Mononuclear cell (primary cell): ENCODE data around the gene AP1G2. TPM values are rescaled to one million over a fixed set of nuclear protein-coding genes. Genes with fewer than 3 reads are reported as not detected.
"Not testable (repeated sequence)": the region's sequence is repeated elsewhere in the genome, so short reads cannot be mapped to it uniquely, and the experiment has no call there.

ENCODE experiments used
- H3K27me3 ChIP-seq: 2 replicates; pipeline ENCODE4 v1.6.0; 2011; ENCODE audit warnings: low read length, control low read depth; ENCODE audit not compliant: insufficient read depth
- H3K4me1 ChIP-seq: 2 replicates; pipeline ENCODE4 v1.5.1; 2011; ENCODE audit warnings: mild to moderate bottlenecking, low read length, control low read depth; ENCODE audit not compliant: insufficient read depth
- H3K4me3 ChIP-seq: 2 replicates; pipeline ENCODE4 v1.5.1; 2011; ENCODE audit warnings: mild to moderate bottlenecking, low read length, moderate library complexity
- H3K9me3 ChIP-seq: 2 replicates; pipeline ENCODE4 v1.5.1; 2011; ENCODE audit warnings: low read depth, mild to moderate bottlenecking, control low read depth, low read length
- total RNA-seq: library from RNA; depleted of rRNA; stranded (reverse); fragments of >200 nt; gene quantifications from one replicate; pipeline ENCODE4 v1.2.3, GENCODE V29; 2012

The AP1G2 gene
- total RNA-seq, 1 donor = 53.1 TPM

DNA sequence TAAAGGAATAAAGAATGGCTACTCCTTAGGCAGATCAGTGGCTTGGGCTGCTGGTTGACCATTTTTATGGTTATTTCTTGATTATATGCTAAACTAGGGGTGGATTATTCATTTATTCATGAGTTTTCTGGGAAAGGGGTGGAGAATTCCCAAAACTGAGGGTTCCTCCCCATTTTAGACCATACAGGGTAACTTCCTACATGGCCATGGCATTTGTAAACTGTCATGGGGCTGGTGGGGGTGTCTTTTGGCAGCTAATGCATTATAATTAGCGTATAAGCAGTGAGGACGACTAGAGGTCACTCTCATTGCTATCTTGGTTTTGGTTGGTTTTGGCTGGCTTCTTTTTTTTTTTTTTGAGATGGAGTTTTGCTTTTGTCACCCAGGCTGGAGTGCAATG lies 36.6 kb upstream of the AP1G2 start:
- H3K9me3 ChIP-seq = no peaks in the 10 kb centered on the region
- no peaks in the 10 kb centered on the region for H3K27me3 ChIP-seq
- no peaks in the 10 kb centered on the region for H3K4me1 ChIP-seq
- H3K4me3 ChIP-seq = no peak overlapping the region

- H3K4me3 ChIP-seq = no peak overlapping the region
- no peaks in the 10 kb centered on the region for H3K4me1 ChIP-seq
- no peaks in the 10 kb centered on the region for H3K9me3 ChIP-seq
- H3K27me3 ChIP-seq = no peaks in the 10 kb centered on the region
Observed at GRCh38 chr14:23603103-23603502, 35.5 kb upstream of the AP1G2 start.

GRCh38 chr14:23602181-23603095 lies 34.8 kb upstream of the AP1G2 start:
- Histone ChIP-seq H3K27me3 (no peaks in the 10 kb centered on the region), H3K4me3 (no peak overlapping the region), H3K9me3 (no peaks in the 10 kb centered on the region), H3K4me1 (no peaks in the 10 kb centered on the region)

GRCh38 chr14:23601845-23602180 lies 34.2 kb upstream of the AP1G2 start:
- H3K4me3 ChIP-seq = no peak overlapping the region
- no peaks in the 10 kb centered on the region for H3K27me3 ChIP-seq
- no peaks in the 10 kb centered on the region for H3K9me3 ChIP-seq
- no peaks in the 10 kb centered on the region for H3K4me1 ChIP-seq

- Histone ChIP-seq H3K4me3 (no peak overlapping the region), H3K4me1 (no peaks in the 10 kb centered on the region), H3K27me3 (no peaks in the 10 kb centered on the region)
Observed at GRCh38 chr14:23601424-23601823, 33.8 kb upstream of the AP1G2 start.

DNA sequence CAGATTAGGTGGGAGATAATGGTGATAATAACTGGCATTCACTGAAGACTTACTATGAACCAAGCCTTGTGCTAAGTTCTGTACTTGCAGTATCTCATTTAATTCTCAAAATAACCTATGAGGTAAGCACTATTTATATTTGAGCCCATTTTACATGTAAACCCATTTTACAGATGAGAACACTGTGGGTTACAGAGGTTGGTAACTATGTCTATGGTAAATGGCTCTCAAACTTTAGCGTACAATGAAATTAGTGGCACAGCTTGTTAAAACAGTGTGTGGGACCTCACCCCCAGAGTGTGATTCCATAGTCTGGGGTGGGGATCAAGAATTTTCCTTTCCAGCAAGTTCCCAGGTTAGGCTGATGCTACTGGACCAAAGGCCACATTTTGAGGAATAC lies 33.2 kb upstream of the AP1G2 start:
- Histone ChIP-seq H3K9me3 (no peaks in the 10 kb centered on the region), H3K27me3 (no peaks in the 10 kb centered on the region), H3K4me1 (no peaks in the 10 kb centered on the region), H3K4me3 (no peak overlapping the region)

More at GRCh38 chr14:23601424-23601823, 33.8 kb upstream of the AP1G2 start:
- no peaks in the 10 kb centered on the region for H3K9me3 ChIP-seq

DNA sequence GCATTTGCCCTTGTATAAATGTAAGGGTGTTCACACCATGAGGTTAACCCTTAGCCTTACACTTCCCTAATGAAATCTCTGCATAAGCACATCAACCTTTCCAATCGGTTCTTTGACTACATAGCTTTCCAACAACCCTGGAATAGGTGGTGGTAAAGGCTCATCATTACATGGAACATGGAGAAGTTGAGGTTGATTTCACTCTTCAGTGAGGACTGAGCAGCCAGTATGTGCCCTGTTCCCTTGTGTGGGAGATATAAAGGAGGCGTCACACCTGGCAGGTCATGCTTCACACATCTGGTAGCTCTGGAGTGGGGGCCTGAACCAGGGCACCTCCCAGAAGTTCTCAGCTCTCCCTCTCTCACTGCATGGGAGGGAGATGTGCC lies 32.7 kb upstream of the AP1G2 start:
- Histone ChIP-seq H3K4me3 (no peak overlapping the region), H3K27me3 (no peaks in the 10 kb centered on the region), H3K4me1 (no peaks in the 10 kb centered on the region), H3K9me3 (no peaks in the 10 kb centered on the region)

DNA sequence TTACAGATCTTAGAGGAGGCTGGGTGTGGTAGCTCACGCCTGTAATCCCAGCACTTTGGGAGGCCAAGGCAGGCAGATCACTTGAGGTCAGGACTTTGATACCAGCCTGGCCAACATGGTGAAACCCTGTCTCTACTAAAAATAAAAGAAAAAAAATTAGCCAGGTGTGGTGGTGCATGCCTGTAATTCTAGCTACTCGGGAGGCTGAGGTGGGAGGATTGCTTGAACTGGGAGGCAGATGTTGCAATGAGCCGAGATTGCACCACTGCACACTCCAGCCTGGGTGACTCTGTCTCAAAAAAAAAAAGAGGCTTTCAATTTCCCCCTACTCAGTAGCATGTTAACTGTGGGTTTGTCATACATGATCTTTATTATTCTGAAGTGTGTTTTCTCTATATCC lies 26.6 kb upstream of the AP1G2 start:
- not testable (repeated sequence) for H3K9me3 ChIP-seq, H3K4me1 ChIP-seq, H3K27me3 ChIP-seq, H3K4me3 ChIP-seq

- H3K4me3 ChIP-seq = no peak overlapping the region
- peaks cover 5% of the 10 kb centered on the region for H3K4me1 ChIP-seq
- no peaks in the 10 kb centered on the region for H3K9me3 ChIP-seq
- no peaks in the 10 kb centered on the region for H3K27me3 ChIP-seq
Observed at GRCh38 chr14:23590198-23590597, 22.6 kb upstream of the AP1G2 start.

DNA sequence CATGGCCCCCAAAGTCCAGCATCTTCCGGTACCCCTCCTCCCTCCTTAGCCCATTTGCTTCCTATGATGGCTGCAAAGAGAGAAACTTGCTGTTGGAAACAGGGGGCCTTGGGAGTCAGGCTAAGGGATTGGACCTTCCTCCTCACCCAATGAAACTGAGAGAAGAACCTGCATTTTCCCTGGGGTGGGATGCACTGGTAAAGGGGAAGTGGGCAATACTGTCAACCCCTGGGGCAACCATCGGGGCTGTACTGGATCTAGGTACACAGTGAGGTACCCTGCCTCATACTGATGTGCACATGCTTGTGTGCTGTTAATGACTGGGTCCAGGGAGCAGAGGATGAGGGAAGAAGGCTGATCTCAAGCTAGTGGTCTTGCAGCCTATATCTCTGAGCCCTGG lies 22.0 kb upstream of the AP1G2 start:
- Histone ChIP-seq H3K9me3 (no peaks in the 10 kb centered on the region), H3K4me1 (peaks cover 5% of the 10 kb centered on the region), H3K27me3 (no peaks in the 10 kb centered on the region), H3K4me3 (no peak overlapping the region)

GRCh38 chr14:23588884-23589598 lies 21.4 kb upstream of the AP1G2 start:
- Histone ChIP-seq H3K4me1 (peaks cover 5% of the 10 kb centered on the region), H3K4me3 (no peak overlapping the region), H3K9me3 (no peaks in the 10 kb centered on the region), H3K27me3 (no peaks in the 10 kb centered on the region)

- not testable (repeated sequence) for H3K4me3 ChIP-seq, H3K27me3 ChIP-seq, H3K9me3 ChIP-seq, H3K4me1 ChIP-seq
Observed at GRCh38 chr14:23584527-23585203, 17.1 kb upstream of the AP1G2 start.

DNA sequence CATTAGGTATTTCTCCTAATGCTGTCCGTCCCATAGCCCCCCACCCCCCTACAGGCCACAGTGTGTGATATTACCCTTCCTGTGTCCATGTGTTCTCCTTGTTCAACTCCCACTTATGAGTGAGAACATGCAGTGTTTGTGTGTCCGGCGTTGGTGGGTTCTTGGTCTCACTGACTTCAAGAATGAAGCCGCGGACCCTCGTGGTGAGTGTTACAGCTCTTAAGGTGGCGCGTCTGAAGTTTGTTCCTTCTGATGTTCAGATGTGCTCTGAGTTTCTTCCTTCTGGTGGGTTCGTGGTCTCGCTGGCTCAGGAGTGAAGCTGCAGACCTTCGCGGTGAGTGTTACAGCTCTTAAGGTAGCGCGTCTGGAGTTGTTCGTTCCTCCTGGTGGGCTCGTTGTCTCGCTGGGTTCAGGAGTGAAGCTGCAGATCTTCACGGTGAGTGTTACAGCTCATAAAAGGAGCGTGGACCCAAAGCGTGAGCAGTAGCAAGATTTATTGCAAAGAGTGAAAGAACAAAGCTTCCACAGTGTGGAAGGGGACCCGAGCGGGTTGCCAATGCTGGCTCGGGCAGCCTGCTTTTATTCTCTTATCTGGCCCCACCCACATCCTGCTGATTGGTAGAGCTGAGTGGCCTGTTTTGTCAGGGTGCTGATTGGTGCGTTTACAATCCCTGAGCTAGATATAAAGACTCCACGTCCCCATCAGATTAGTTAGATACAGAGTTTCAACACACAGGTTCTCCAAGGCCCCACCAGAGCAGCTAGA lies 16.4 kb upstream of the AP1G2 start:
- H3K27me3 ChIP-seq, H3K9me3 ChIP-seq, H3K4me3 ChIP-seq: not testable (repeated sequence)

GRCh38 chr14:23582906-23583760 lies 15.5 kb upstream of the AP1G2 start:
- H3K4me3 ChIP-seq = no peak overlapping the region
- H3K9me3 ChIP-seq = no peaks in the 10 kb centered on the region
- H3K27me3 ChIP-seq = peaks cover 15% of the 10 kb centered on the region
- no peaks in the 10 kb centered on the region for H3K4me1 ChIP-seq

More for the DNA sequence above, 16.4 kb upstream of the AP1G2 start:
- H3K4me1 ChIP-seq = not testable (repeated sequence)
